HG03196 (cell line): ENCODE measurements around the gene NIN.

Source experiments
- ATAC-seq: cut with Tn5 transposase; IDR thresholded peaks from one replicate; pipeline ENCODE4 v1.9.1; 2021; ENCODE audit not compliant: unreplicated experiment

The NIN gene

DNA sequence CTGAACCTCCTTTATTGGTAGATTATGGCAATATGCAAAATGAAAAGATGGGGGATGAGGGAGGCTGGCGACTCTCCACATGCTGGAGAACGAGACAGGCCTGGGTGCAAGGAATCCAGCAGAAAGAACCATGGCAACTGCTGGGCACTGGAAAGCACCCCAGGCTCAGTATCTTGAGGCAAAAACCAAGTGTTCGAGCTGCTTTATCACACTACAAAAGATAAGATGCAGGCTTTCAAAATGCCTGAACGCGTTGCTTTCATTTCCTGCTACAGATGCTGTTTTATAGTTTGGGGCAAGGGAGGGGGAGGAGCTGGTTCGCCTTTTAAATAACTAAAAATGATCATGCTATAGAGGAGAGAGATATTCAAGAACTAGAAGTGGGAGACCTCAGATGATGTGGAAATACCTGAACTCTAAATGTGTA, 38.9 kb downstream of the NIN start:
- ATAC-seq: no peak

DNA sequence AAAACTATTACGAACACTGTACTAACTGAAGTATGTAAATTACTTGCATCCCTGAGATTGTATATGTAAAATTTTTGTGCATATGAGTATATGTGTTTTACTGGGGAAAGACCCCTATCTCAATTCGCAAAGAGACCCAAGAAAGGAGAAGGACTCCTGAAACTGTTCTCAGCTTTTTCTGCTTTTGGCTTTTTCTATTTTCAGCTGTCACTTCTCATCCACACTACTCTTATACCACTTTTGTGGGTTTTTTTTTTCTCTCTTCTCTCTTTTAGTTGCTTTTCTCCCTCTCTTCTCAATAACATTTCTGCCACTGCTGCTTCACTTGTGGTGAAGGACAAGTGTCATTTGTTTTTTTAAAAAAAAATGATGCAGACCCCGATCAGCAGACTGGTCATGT, 39.8 kb downstream of the NIN start:
- ATAC-seq: no peak

DNA sequence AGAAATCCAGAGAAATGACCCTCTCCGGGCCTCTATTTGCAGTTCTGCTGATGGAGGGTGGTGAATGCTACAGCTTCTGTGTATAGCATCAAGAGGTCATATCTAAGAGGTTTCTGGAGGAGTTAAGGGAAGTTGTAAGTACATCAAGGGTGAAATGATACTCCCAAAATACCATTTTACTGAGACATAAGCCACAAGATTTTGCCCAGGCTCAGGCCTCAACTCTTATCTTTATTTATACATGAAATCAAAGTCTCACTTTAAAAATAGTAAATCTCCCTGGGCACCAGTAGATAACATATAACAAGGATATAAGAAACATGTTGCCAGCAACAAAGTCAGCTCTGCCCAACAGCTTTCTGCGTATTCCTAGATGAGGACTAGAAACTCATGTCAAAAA, 40.4 kb downstream of the NIN start:
- no peak for ATAC-seq

DNA sequence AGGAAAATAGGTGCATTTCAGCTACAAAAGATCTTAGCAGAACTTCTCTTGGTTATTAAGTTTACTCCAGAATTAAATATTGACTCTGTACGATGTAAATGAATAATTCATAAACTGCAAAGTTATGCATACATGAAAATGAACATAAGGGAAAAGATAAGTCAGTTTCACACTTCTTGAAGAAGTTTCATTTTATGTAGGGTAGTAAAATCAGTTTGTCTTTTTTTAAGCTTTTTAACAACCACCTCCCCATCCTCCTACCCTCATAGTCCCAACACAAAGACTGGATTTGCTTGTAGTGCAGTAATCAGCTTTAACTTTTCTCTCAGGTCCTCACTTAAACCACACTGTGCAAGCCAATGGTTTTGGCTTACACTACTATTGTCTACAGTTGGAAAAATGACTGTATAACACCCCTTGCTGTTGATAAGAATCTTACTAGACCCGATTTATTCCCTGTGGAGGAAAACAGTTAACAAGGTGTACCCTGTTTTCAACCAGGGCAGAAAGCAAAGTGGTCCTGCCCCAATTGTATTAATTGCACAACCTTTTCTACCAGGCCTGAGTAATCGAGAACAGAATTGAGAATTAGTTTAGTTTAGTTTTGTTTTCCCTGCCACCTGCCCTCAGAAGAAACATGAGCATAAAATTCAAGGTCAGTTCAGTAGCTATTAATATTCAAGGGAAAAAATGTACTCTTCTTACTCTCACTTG, 44.1 kb downstream of the NIN start:
- ATAC-seq: no peak

DNA sequence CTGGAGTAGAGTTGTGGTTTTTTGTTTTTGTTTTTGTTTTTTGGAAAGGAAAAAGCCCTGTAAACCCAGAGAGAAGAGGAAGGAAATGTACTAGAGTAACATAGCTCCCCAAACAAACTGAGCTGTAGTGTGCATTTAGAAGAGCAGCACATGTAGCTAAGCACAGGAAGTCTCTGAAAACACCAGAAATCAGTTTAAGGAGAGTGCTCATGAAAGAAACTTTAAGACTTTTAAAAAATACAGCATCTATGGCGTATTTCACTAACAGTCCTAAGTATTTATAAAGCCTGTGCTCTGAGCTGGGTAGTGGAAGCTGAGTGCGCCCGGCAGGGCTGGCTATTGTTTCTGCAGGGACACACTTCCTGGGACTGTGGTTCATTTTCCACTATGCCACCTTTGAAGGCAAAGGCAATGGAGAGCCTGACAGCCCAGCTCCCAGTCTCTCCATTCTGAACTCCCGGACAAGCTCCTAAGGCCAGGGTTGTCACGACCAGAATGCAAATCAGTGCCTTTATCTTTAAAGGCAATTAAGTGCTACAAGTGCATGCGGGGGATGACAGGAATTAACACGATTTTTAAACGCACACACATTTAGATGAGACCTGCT, 45.4 kb downstream of the NIN start:
- ATAC-seq: no peak

DNA sequence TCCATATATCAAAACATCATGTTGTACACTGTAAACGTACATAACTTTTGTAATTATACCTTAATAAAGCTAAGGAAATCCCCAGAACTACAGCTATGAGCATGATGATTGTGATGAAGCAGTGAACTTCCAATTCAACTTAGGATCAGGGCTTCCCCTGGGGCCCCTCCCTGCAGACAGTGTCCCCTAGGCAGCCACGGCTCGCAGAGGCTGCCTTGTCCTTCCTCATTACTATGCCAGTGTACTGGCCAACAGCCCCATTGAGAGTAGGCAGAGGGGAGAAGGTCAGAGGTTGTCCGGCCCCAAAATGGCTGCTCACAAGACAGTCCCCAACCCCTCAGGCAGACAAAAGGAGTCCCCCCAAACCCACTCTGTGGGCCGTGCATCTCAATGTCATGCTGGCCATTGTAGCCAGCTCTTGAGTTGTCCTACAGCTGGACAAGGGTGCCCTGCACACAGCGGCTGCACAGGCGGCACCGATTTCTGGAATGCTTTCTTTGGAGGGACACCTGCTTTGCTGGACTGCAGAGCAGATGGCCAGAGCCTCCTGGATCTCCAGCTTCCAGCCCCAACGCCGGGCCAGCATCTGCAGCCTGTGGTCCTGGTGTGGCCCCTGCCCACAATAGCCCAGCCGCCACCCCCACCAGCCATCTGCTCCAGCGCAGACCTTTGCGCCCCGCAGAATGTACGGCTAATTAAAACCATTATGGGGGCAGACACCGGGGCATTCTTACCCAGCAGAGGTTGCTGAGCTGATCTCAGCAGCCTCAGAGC, 46.1 kb downstream of the NIN start:
- ATAC-seq: no peak

DNA sequence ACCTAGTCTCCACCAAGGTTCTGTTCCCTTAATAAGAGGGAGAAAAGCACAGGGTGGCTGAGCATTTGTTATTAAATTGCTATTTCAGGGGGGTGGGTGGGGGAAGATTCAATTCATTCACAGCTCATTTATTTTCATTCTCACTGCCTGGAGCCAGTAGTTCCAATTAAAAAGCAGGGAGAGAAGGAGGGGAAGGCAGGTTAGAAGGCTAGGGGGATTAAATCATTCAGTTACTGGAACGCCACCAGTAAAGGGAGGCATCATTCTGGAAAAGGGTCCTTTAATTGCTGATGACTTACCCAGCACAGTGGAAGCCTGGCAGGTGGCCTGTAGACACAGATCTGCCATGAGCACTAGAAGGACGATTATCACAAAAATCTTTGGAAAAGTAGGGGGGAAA, 47.4 kb downstream of the NIN start:
- ATAC-seq: no peak

DNA sequence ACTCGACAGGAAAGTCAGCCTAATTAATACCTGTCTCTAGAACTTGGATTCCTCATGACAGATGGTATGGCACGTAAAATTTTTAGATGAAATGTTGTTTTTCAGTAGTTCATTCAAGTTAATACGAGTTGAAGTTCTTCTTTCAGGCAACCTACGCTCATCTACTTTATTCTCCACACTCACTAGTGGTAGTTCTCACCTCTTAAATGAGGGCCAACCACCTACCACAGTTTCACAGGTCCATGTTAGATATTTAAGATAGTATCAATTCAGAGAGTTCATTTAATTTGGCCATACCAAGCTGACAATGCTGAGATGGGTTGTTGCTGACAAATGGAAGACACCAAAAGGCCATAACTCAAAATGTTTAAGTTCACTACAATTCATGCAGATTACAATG, 50.6 kb downstream of the NIN start:
- ATAC-seq: no peak

DNA sequence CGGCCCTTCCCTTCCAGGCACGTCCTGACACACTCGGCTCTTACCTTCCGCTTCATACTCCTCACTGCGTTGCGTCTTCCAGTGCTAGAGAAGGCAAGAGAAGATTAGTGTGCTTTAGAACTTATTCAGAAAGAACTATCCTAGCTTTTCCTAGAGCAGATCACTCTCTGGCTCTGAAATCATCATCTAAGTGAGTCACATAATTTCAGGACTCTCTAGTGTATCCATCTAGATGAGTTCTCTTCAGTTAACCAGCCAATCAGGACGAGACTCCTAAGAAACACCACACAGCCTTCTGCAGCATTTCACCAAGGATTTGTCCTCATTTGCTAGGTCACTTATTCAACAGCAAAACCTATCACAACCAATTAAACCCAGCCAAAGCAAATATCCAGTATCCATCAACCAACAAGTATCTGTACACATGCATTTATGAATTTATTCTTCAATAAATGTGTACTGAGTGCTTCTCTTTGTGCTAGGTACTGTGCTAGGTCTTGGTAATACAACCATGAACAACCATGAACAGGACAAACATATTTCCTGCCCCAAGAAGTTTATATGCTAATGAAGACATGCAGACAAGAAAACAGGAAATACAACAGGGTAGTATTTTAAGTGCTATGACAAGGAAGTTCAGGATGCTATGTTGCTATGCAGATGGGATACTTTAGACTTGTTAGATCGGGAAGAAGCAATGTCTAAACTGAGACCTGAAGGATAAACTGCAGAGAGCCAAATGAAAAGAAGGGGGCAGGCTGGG, 52.1 kb downstream of the NIN start:
- no peak for ATAC-seq

DNA sequence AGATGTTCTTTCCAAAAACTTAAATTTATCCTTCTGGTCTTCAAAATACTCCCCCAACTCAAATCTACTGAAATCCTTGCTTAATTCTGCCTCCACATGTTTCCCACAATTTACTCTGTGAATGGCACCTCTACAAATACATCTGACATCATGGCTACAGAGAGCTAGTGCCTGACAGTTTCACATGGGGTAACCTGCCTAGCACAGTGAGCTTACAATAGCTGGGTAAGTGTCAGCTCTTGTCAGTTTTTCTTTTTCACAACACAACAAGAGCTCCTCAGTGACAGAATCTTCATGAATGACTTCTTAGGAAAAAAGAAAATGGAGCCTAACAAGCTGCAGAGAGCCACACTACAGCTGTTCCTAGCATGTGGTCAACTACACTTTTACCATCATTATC, 54.4 kb downstream of the NIN start:
- no peak for ATAC-seq

DNA sequence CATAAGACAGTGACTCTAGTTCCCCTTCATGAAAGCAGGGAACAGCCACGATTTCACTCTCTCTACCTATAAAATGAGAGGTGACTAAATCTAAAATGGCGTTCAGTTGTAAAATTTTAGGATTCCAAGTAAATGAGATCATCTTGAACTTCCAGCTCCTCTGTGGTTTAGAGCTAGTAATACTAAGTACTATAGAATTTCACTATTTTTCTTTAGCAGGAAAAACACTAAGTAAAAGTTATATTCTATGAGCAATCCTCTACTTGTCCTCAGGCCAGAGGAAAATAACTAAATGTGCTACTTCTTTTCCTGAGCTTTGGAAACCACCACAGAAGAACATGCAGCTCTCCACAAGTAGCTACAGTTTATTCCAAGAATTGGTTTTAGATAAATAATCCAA, 55.6 kb downstream of the NIN start:
- no peak for ATAC-seq

DNA sequence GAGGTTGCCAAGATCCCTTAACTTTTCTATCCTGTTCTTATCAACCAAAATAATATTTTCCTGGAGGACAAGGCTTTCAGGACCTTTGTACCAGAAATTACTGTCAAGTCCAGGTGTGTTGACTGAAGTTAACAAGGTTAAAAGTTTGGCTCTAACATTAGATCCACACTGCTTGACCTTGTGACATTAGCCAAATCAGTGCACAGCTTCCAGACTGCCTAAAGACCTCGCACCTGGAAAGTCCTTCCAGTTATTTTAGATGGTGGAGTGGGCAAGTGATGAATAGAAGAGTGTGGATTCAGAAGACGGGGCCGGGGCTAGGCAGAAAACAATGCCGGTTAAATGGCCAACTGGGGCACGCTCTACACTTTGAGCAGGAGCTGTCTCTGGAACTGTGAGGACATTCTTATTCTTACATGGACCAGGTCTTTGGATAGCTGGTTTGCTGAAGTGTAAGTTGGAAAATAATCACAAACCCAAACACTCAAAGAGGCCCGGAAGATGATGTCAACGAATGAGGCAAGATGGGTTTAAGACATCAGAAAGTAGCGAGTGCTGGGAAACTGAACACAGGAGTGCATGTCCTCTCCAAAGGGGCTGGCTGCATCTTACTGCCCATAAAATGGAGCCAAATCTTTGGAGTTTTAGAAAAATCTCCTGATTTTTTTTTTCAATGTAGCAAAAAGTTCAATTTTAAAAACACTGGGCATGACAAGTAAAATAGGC, 56.3 kb downstream of the NIN start:
- no peak for ATAC-seq

DNA sequence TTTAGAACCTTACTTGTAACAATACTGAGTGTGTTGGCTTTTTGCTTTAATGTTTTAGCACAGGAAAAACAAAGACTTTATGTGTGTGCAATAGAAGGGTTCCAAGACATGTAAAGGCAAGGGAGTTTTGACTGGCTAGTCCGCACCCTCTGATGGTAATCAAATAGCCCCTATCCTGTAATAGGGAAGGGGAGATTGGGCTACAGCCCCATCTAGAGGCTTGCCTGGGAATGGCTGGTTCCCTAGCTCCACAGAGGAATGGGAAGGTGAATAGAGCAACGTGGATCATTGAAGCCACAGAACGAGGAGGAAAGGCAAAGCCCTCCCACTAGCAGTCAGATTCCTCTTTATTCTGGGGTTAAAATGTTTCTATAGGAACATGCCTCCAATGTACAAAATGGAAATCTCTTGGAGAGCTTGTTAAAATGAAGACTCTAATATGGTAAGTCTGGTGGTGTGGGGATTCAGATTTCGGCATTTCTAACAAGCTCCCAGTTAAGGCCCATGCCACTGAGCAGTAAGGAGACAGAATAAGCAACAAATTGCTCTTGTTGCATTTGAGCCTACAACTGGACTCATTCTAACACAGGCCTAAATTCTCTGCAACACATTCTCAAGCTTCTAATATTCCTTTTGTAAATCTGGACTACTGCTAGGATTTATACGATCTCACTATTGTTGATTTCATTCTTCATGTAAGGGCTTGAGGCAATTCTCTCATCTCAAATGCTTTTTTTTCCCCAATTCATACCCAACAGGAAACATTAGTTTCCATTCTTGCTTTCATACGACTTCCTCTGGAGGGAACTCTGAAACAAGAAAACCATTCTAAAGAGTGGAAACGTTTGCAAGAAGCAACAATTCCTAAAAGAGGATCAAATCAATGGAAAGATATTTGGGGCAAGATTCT, 57.1 kb downstream of the NIN start:
- ATAC-seq: no peak

DNA sequence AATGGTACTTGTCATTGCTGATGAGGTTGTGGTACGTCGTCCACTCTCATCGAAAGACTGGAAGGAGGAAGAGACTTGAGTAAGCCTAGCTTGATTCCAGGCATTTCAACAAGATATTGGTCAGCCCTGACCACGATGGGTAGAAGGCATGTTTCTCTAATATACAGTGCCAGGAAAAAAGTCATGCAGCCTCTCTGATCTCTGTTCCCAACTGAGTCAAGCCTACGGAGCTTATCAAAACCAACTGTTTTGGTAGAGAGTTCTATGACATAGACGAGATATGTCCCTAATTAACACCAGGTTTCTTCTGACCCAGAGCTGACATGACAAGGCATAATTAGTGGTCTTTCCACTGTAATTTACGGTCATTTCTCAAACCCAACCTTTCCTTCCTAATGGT, 58.5 kb downstream of the NIN start:
- ATAC-seq: no peak

DNA sequence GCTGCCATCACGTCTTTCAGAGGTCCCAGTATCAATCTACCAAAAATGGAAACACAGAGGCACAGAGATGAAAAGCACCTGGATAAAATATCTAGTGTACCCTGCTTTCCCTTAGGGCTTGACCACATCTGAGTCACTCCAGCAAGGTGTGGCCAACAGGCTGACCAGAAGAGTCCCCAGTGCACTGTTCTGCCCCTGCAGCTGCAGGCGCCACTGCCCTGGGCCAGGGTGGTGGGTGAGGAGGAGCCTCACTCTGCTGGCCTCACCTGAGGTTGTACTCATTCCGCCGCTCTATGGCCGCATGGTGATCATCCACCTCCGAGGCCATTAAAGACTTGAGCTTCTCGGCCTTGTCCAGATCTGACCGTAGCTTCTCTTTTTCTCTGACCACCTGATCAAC, 60.4 kb downstream of the NIN start:
- no peak for ATAC-seq

DNA sequence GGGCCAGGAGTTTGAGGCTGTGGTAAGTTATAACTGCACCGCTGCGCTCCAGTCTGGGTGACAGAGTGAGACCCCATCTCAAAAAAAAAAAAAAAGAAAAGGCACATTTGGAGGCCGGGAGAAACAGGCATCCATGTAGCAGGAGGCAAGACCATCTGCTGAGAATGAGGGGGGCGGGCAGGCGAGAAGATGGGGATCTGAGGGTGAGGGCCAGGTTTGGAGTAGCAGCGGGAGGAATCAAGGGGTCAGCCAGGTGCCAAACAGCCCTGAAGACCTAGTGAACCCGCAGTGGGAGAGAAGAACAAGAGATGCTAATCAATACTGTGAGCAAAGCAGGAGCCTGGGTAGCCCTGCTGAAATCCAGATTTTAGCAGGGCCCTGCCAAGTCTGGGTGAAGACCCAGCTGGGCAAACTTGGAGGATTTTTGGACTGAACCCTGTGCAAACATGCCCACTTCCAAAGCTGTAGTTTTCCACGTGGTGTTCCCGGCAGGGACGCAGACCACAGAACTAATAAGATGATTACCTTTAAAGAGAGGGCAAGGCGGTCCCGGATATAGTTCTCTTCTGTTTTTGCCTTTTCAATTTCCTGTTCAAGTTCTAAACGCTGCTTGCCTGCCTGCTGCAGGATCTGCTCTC, 61.0 kb downstream of the NIN start:
- ATAC-seq: no peak

DNA sequence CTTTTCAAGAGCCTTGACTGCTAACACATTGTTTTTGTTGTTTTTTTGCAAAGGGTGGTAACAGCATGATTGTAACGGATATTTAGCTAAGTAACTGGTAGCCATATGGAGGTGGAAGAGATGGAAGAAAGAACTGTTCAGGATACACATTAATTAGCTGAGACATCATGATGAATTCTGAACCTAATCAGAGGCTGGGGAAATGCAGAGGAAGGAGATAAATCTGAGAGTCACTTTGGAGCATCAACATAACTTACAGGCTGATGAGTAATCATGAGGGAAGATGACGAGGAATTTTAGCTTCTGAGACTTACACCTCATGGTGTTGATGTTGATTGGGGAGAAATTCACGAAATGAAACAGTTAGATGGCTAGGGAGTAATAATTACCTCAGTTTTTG, 62.3 kb downstream of the NIN start:
- ATAC-seq: no peak

DNA sequence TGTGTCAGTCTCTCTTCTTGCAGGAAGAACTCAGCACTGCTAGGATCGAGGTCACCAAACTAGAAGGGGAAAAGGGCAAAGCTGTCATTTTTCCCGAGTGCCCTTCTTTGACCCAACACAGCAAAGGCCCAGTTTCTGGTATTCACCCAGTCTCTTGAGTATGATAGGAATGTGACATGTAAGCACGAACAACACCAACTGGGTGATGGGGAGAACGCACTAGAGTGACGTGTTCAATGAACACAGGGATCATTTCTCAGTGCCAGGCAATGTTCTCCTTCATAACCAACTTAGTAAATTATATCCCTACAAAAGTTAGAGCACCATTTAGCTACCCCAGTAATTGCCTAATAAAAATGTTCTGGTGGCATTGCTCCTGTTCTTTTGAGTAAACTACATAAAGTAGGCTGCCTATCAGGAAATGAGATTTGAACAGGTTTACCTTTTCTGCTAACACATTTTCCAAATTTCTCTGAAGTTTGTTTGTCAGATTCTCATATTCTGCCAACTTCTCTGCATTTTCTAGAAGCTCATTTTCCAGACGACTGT, 64.5 kb downstream of the NIN start:
- ATAC-seq: no peak

DNA sequence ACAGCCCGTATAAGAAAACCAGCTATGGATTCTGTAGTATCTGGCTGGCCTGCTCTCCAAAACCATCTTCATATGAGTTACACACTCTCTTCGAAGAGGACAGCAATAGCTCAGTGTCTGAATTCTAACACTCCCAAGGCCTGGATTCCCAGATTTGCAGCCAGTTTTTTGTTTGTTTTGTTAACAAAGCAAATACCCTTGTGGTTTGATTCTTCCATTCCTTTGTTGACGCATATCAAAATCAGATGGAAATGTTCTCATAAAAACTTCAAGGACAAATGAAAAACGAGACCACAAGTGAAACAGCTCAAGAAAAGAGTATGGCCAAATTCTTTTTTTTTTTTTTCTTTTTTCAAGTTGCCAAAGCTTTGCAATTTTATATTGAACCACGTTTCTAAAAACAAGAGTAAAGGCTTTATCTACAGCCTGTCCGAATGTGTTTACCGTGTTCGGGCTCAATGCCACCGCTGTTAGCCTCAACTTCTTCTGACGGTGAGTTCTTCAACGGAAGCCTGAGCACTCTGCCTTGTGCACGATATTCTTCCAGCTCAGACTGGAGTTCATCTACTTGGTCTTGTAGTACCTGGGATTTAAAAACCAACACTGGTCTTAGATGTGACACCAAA, 67.5 kb downstream of the NIN start:
- ATAC-seq: no peak
